ENCODE measurements around the gene CLEC10A. TPM values are rescaled to one million over a fixed set of nuclear protein-coding genes. Genes with fewer than 3 reads are reported as not detected.
"Not testable (repeated sequence)": the region's sequence is repeated elsewhere in the genome, so short reads cannot be mapped to it uniquely, and the experiment has no call there.

Gene CLEC10A
- total RNA-seq, 4 donors from 2014 or later: 1.8 to 9.9 (median 5.6) TPM

DNA sequence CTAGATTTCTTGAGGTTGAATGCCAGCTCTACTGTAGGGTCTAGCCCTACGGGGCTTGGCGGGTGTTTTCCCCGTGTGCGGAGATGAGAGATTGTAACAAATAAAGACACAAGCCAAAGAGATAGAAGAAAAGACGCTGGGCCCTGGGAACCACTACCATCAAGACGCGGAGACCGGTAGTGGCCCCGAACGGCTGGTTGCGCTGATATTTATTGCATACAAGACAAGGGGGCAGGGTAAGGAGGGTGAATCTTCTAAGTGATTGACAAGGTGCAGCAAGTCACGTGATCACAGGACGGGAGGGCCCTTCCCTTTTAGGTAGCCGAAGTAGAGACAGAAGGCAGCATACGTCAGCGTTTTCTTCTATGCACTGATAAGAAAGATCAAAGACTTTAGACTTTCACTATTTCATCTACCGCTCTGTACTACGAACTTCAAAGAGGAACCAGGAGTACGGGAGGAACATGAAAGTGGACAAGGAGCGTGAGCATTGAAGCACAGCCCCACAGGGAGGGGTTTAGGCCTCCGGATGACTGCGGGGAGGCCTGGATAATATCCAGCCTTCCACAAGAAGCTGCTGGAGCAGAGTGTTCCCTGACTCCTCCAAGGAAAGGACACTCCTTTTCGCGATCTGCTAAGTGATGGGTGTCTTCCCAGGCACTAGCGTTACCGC, 33.2 kb downstream of the CLEC10A start:
- peak; percentile 55 to 92 (median 86) for DNase-seq
- not testable (repeated sequence) for H3K27me3 ChIP-seq, H3K36me3 ChIP-seq, H3K9me3 ChIP-seq
- H3K4me1 ChIP-seq: peaks cover 9 to 46% (median 22%) of the 10 kb centered on the region in 4 donors
- peak in 1 of 2 donors; percentile 26 for TF ChIP-seq POLR2A (IDR thresholded peaks at IDR 0.05)
- H3K4me3 ChIP-seq: peak overlapping the region; percentile 21 to 46 (median 28)
- peak overlapping the region; percentile 67 to 85 (median 74) for H3K27ac ChIP-seq

DNA sequence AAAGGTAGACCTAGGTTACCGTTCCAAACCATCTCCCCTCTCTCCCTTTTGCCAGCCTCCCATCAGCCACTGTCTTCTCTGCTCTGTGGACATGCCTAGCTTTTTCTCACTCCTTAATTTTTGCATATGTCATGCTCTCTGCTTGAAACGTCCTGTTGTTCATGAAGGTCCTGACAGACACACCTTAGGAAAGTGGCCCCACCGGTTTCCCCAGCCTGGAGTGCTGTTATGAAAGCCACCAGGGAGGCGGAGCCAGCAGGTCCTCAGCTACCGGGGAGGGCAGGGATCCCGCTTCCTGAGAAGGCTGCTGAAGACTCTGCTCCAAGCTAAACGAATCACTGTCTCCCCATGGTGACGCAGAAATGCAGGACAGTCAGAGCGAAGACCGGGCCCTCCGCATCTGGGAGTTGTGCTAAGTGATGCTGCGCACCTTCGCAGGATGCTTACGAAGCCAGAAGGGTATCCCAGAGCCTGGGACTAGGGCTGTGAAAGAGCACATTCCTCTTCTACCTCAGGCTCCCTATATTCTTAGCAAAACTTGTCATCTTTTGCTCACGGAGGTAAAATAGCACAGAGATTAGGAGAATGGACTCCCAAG, 33.8 kb downstream of the CLEC10A start:
- TF ChIP-seq CTCF (IDR thresholded peaks at IDR 0.05) (no peak), POLR2A (IDR thresholded peaks at IDR 0.05) (peak in 1 of 2 donors; percentile 7)
- peaks cover 0 to 6% of the 10 kb centered on the region in 2 donors for H3K27me3 ChIP-seq
- no peaks in the 10 kb centered on the region for H3K9me3 ChIP-seq
- peak; percentile 67 to 90 (median 87) for DNase-seq
- peak overlapping the region; percentile 21 to 46 (median 28) for H3K4me3 ChIP-seq
- H3K4me1 ChIP-seq: peaks cover 9 to 48% (median 24%) of the 10 kb centered on the region in 4 donors
- peak overlapping the region; percentile 67 to 85 (median 74) for H3K27ac ChIP-seq
- no peaks in the 10 kb centered on the region for H3K36me3 ChIP-seq

DNA sequence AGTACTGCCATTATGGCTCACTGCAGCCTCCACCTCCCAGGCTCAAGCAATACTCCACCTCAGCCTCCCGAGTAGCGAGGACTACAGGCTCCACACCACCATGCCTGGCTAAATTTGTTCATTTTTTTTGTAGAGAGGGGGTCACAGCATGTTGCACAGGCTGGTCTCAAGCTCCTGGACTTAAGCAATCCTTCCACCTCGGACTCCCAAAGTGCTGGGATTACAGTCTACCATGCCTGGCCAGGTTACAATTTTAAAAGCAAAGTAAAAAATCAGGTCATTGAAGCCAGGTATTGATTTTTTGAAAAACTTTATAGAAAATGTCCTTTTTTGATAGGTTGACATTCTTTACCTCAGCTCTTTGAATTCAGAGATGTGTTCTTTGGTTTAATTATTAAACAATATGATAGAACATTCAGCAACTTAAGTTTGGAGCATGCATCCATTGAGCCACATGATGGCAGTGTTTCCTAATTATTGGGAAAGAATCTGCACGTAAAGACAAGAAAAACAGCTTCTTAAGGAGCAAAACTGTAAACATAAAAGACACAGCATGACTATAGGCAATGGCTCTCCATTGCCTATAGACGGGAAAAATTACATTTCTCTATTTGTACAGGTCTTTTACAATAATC, 34.4 kb downstream of the CLEC10A start:
- peak overlapping the region; percentile 67 to 85 (median 74) for H3K27ac ChIP-seq
- no peaks in the 10 kb centered on the region for H3K9me3 ChIP-seq
- H3K36me3 ChIP-seq: no peaks in the 10 kb centered on the region
- peak; percentile 74 to 98 (median 94) for TF ChIP-seq CTCF (IDR thresholded peaks at IDR 0.05)
- TF ChIP-seq POLR2A (IDR thresholded peaks at IDR 0.05): no peak
- peak in 2 of 3 donors; percentile 63 to 76 for DNase-seq
- peaks cover 9 to 48% (median 24%) of the 10 kb centered on the region in 4 donors for H3K4me1 ChIP-seq
- peak overlapping the region; percentile 21 to 46 (median 28) for H3K4me3 ChIP-seq
- peaks cover 0 to 6% of the 10 kb centered on the region in 2 donors for H3K27me3 ChIP-seq

GRCh38 chr17:7043497-7044198, 36.4 kb downstream of the CLEC10A start, which contains the start of gene SLC16A11:
TSS of gene SLC16A11 (minus strand) at chr17:7044092. CDS start at chr17:7043513, 579 bp downstream.
- TF ChIP-seq CTCF (IDR thresholded peaks at IDR 0.05) (no peak), POLR2A (IDR thresholded peaks at IDR 0.05) (no peak)
- H3K4me3 ChIP-seq: peak within 1 kb of the TSS; percentile 26 to 58 (median 54)
- H3K27me3 ChIP-seq: peaks cover 0 to 6% of the 10 kb centered on the region in 2 donors
- DNase-seq: peak; percentile 61 to 83 (median 78)
- no peaks in the 10 kb centered on the region for H3K9me3 ChIP-seq
- peaks cover 9 to 48% (median 24%) of the 10 kb centered on the region in 4 donors for H3K4me1 ChIP-seq
- H3K27ac ChIP-seq: peak within 1 kb of the TSS in 2 of 4 donors; percentile 17 to 68
- no peaks in the 10 kb centered on the region for H3K36me3 ChIP-seq

- peak overlapping the region; percentile 26 to 58 (median 54) for H3K4me3 ChIP-seq
- no peaks in the 10 kb centered on the region for H3K9me3 ChIP-seq
- DNase-seq: peak in 1 of 3 donors; percentile 62
- TF ChIP-seq CTCF (IDR thresholded peaks at IDR 0.05) (no peak), POLR2A (IDR thresholded peaks at IDR 0.05) (no peak)
- H3K27ac ChIP-seq: peak overlapping the region in 2 of 4 donors; percentile 17 to 68
- H3K4me1 ChIP-seq: peaks cover 9 to 52% (median 24%) of the 10 kb centered on the region in 4 donors
- no peaks in the 10 kb centered on the region for H3K36me3 ChIP-seq
- H3K27me3 ChIP-seq: peaks cover 0 to 6% of the 10 kb centered on the region in 2 donors
Observed at GRCh38 chr17:7043182-7043496, 36.9 kb downstream of the CLEC10A start.
